ENCODE data around the gene DBP.
"Not testable (repeated sequence)": the region's sequence is repeated elsewhere in the genome, so short reads cannot be mapped to it uniquely, and the experiment has no call there.

The DBP gene

GRCh38 chr19:48665786-48666185, 28.6 kb upstream of the DBP start:
- DNase-seq = no peak

- no peak for DNase-seq
Measured at GRCh38 chr19:48664476-48664875, 27.3 kb upstream of the DBP start.

- no peak for DNase-seq
Measured at GRCh38 chr19:48663667-48664066, 26.5 kb upstream of the DBP start.

GRCh38 chr19:48661711-48662090, 24.5 kb upstream of the DBP start:
- DNase-seq = no peak

GRCh38 chr19:48660852-48661710, 23.9 kb upstream of the DBP start:
- DNase-seq = peak; percentile 75

GRCh38 chr19:48659768-48660167, 22.6 kb upstream of the DBP start:
- no peak for DNase-seq

GRCh38 chr19:48658483-48658882, 21.3 kb upstream of the DBP start:
- DNase-seq = no peak

- DNase-seq = not testable (repeated sequence)
Measured at GRCh38 chr19:48657828-48658227, 20.6 kb upstream of the DBP start.

- no peak for DNase-seq
Measured at GRCh38 chr19:48656840-48657474, 19.8 kb upstream of the DBP start.

- no peak for DNase-seq
Measured at GRCh38 chr19:48654299-48655059, 17.3 kb upstream of the DBP start.

GRCh38 chr19:48651683-48652048, 14.5 kb upstream of the DBP start:
- no peak for DNase-seq

- no peak for DNase-seq
Measured at GRCh38 chr19:48650974-48651682, 13.9 kb upstream of the DBP start.

- DNase-seq = no peak
Measured at GRCh38 chr19:48648134-48648533, 11.0 kb upstream of the DBP start.

GRCh38 chr19:48646722-48647216, 9.6 kb upstream of the DBP start:
- DNase-seq = no peak

- DNase-seq = peak; percentile 86
Measured at GRCh38 chr19:48646001-48646721, 9.0 kb upstream of the DBP start, which contains the start of gene CA11. CA11 (minus strand) TSS chr19:48646187; CDS start chr19:48645632, 555 bp downstream.

- no peak for DNase-seq
Measured at GRCh38 chr19:48645620-48646000, 8.4 kb upstream of the DBP start.

GRCh38 chr19:48644839-48645619, 7.8 kb upstream of the DBP start:
- DNase-seq = peak; percentile 68

GRCh38 chr19:48644355-48644754, 7.2 kb upstream of the DBP start:
- no peak for DNase-seq

GRCh38 chr19:48642862-48643261, 5.7 kb upstream of the DBP start:
- DNase-seq = no peak

GRCh38 chr19:48641850-48642249, 4.7 kb upstream of the DBP start:
- no peak for DNase-seq

Measured in stimulated activated CD4-positive, alpha-beta T cell treated with anti-CD3 and anti-CD28 coated beads, Interleukin-12 subunit alpha, Interleukin-12 subunit beta, amount 100 ng/mL, for 4 hours (primary cell).